Parathyroid adenoma (tissue), 2 donors: Measurements from ENCODE around the gene HDC.

Source experiments
- H2AFZ ChIP-seq: fragments of 300-600 bp; sonication (generic); one replicate; pipeline ENCODE4 v1.7.0; 2017; ENCODE audit warnings: antibody characterized with exemption, mild to moderate bottlenecking
- H3K27ac ChIP-seq: fragments of 300-600 bp; sonication (generic); one replicate; pipeline ENCODE4 v1.7.0; 2017
- H3K27me3 ChIP-seq: fragments of 300-600 bp; sonication (generic); one replicate; pipeline ENCODE4 v1.7.0; 2017; ENCODE audit warnings: low read length; ENCODE audit not compliant: control insufficient read depth, insufficient read depth
- H3K36me3 ChIP-seq: fragments of 300-600 bp; sonication (generic); one replicate; pipeline ENCODE4 v1.7.0; 2017; ENCODE audit warnings: low read length; ENCODE audit not compliant: control insufficient read depth, insufficient read depth
- H3K4me1 ChIP-seq: fragments of 300-600 bp; sonication (generic); one replicate; pipeline ENCODE4 v1.7.0; 2017; ENCODE audit warnings: control low read depth
- H3K4me2 ChIP-seq: fragments of 300-600 bp; sonication (generic); one replicate; pipeline ENCODE4 v1.7.0; 2017; ENCODE audit warnings: low read length
- H3K4me3 ChIP-seq: fragments of 300-600 bp; sonication (generic); one replicate; pipeline ENCODE4 v1.7.0; 2017; ENCODE audit warnings: low read depth, low read length
- H3K79me2 ChIP-seq: fragments of 300-600 bp; sonication (generic); one replicate; pipeline ENCODE4 v1.7.0; 2017; ENCODE audit warnings: control low read depth
- H3K9ac ChIP-seq: fragments of 300-600 bp; sonication (generic); one replicate; pipeline ENCODE4 v1.7.0; 2017; ENCODE audit warnings: mild to moderate bottlenecking
- H3K9me3 ChIP-seq: fragments of 300-600 bp; sonication (generic); one replicate; pipeline ENCODE4 v1.7.0; 2017; ENCODE audit warnings: low read length; ENCODE audit not compliant: control insufficient read depth
- CTCF ChIP-seq: fragments of 300-600 bp; sonication (generic); IDR thresholded peaks from one replicate; pipeline ENCODE4 v1.7.0; 2017; ENCODE audit warnings: antibody characterized with exemption, mild to moderate bottlenecking
- donor health status: primary hyperparathyroidism.

The HDC gene

GRCh38 chr15:50267577-50267976 is 2.1 kb upstream of the HDC start:
- H3K27me3 ChIP-seq, result no peaks in the 10 kb centered on the region
- H3K9me3 ChIP-seq, result no peaks in the 10 kb centered on the region
- H3K4me1 ChIP-seq, result no peaks in the 10 kb centered on the region

GRCh38 chr15:50262533-50262932 is 3.0 kb downstream of the HDC start:
- Histone ChIP-seq H3K79me2 (no peaks in the 10 kb centered on the region), H3K27me3 (no peaks in the 10 kb centered on the region), H3K9me3 (no peaks in the 10 kb centered on the region), H2AFZ (no peak overlapping the region), H3K4me3 (no peak overlapping the region), H3K27ac (no peak overlapping the region), H3K36me3 (no peaks in the 10 kb centered on the region), H3K4me1 (no peaks in the 10 kb centered on the region), H3K9ac (no peak overlapping the region), H3K4me2 (no peak overlapping the region)
- TF ChIP-seq CTCF, result no peak

More at GRCh38 chr15:50267577-50267976, 2.1 kb upstream of the HDC start:
- no peak overlapping the region for H3K27ac ChIP-seq
- no peak overlapping the region for H3K4me3 ChIP-seq
- H3K79me2 ChIP-seq, result no peaks in the 10 kb centered on the region
- H3K9ac ChIP-seq, result no peak overlapping the region
- H3K36me3 ChIP-seq, result no peaks in the 10 kb centered on the region
- TF ChIP-seq CTCF, result no peak
- H2AFZ ChIP-seq, result no peak overlapping the region
- H3K4me2 ChIP-seq, result no peak overlapping the region

GRCh38 chr15:50261981-50262380 is 3.5 kb downstream of the HDC start:
- Histone ChIP-seq H3K27ac (no peak overlapping the region), H3K4me1 (no peaks in the 10 kb centered on the region)

GRCh38 chr15:50260969-50261496 is 4.5 kb downstream of the HDC start:
- no peaks in the 10 kb centered on the region for H3K79me2 ChIP-seq
- no peak overlapping the region for H3K27ac ChIP-seq
- no peaks in the 10 kb centered on the region for H3K36me3 ChIP-seq
- H3K9ac ChIP-seq, result no peak overlapping the region
- no peak overlapping the region for H3K4me3 ChIP-seq
- H3K27me3 ChIP-seq, result no peaks in the 10 kb centered on the region
- TF ChIP-seq CTCF, result no peak
- no peak overlapping the region for H2AFZ ChIP-seq
- no peak overlapping the region for H3K4me2 ChIP-seq
- no peaks in the 10 kb centered on the region for H3K9me3 ChIP-seq
- no peaks in the 10 kb centered on the region for H3K4me1 ChIP-seq

More at GRCh38 chr15:50261981-50262380, 3.5 kb downstream of the HDC start:
- no peaks in the 10 kb centered on the region for H3K36me3 ChIP-seq
- H3K4me2 ChIP-seq, result no peak overlapping the region
- no peak overlapping the region for H2AFZ ChIP-seq
- no peak for TF ChIP-seq CTCF
- no peaks in the 10 kb centered on the region for H3K79me2 ChIP-seq
- no peak overlapping the region for H3K9ac ChIP-seq
- H3K27me3 ChIP-seq, result no peaks in the 10 kb centered on the region
- no peak overlapping the region for H3K4me3 ChIP-seq
- no peaks in the 10 kb centered on the region for H3K9me3 ChIP-seq

GRCh38 chr15:50259276-50259675 is 6.2 kb downstream of the HDC start:
- Histone ChIP-seq H2AFZ (no peak overlapping the region), H3K4me1 (no peaks in the 10 kb centered on the region), H3K9me3 (no peaks in the 10 kb centered on the region), H3K79me2 (no peaks in the 10 kb centered on the region), H3K4me3 (no peak overlapping the region), H3K4me2 (no peak overlapping the region), H3K27ac (no peak overlapping the region), H3K27me3 (no peaks in the 10 kb centered on the region), H3K9ac (no peak overlapping the region), H3K36me3 (no peaks in the 10 kb centered on the region)
- TF ChIP-seq CTCF, result no peak
